ENCODE data around the gene TSC22D2.

TSC22D2 gene

DNA sequence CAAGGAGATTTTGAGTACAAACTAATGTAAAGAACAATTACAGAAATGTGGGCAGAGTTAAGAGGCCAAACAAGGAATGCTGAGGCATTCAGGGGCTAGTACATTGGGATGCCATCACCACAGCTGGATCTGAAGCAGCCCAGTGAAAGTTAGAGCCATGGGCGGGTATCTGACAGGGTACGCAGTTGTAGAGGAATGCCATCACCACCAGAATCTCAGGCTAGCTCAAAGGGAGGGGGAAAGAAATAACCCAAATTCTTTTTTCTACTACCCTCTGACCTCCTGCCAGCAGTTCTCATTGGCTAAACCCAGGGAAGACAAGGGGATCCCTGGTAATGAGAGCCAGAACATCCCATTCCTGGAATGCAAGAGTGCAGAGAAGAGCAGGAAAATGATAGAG, 9.0 kb upstream of the TSC22D2 start:
- Histone ChIP-seq H3K4me1 (ENCODE audit: control insufficient read depth in 5 of 5, insufficient read depth in 5 of 5, low read length in 5 of 5) (no peaks in the 10 kb centered on the region), H3K9ac (ENCODE audit: low read length in 5 of 5) (no peak overlapping the region), H3K9me3 (ENCODE audit: control insufficient read depth in 5 of 5, low read length in 5 of 5) (no peaks in the 10 kb centered on the region), H3K27ac (ENCODE audit: low read depth, low read length) (no peak overlapping the region), H3K27me3 (ENCODE audit: control insufficient read depth in 5 of 5, insufficient read depth in 4 of 5, low read length in 5 of 5) (no peaks in the 10 kb centered on the region), H3K36me3 (ENCODE audit: control insufficient read depth in 5 of 5, insufficient read depth in 5 of 5, low read length in 5 of 5) (no peaks in the 10 kb centered on the region), H3K4me3 (ENCODE audit: low read depth in 1 of 5, low read length in 5 of 5) (no peak overlapping the region)

DNA sequence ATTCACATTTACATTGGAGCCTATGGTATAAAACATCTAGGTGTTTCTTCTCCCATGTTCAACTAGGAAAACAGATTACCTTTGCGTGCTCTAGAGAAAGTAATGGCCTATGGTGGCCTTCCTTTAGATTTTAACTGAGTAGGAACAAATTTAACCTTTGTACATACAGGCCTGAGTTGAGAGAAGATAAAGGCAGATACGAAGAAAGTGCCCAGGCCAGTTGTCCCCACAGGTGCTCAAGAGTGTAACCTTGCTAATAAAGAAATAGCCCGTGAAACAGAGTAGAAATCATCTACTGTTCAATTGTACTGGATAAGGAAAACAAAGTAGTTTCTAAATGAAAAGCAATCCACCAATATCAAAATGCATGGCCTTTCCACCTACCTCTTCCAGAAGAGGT, 6.8 kb upstream of the TSC22D2 start:
- no peak overlapping the region for H3K9ac ChIP-seq (ENCODE audit: low read length in 5 of 5)
- no peaks in the 10 kb centered on the region for H3K9me3 ChIP-seq (ENCODE audit: control insufficient read depth in 5 of 5, low read length in 5 of 5)
- no peaks in the 10 kb centered on the region for H3K27me3 ChIP-seq (ENCODE audit: control insufficient read depth in 5 of 5, insufficient read depth in 4 of 5, low read length in 5 of 5)
- no peak overlapping the region for H3K4me3 ChIP-seq (ENCODE audit: low read depth in 1 of 5, low read length in 5 of 5)
- H3K27ac ChIP-seq (ENCODE audit: low read depth, low read length): no peak overlapping the region
- no peaks in the 10 kb centered on the region for H3K36me3 ChIP-seq (ENCODE audit: control insufficient read depth in 5 of 5, insufficient read depth in 5 of 5, low read length in 5 of 5)
- H3K4me1 ChIP-seq (ENCODE audit: control insufficient read depth in 5 of 5, insufficient read depth in 5 of 5, low read length in 5 of 5): no peaks in the 10 kb centered on the region

DNA sequence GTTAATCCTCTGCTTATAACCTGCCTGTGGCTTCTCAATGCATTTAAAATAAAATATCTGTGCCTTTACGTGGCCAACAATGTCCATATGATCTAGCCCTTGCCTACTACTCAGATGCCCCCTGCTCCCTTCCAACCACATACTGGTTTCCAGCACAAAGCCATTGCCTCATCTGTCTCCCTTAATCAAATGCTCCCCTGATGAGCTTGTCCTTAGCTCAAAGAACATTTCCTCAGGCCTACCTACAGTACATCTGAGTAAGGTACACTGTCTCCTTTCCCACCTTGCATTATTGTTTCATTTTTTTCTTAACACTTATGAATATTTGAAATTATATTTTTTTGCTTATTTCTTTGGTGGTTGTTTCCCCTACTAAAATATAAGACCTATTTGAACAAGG, 5.9 kb upstream of the TSC22D2 start:
- H3K36me3 ChIP-seq (ENCODE audit: control insufficient read depth in 5 of 5, insufficient read depth in 5 of 5, low read length in 5 of 5): no peaks in the 10 kb centered on the region
- H3K27me3 ChIP-seq (ENCODE audit: control insufficient read depth in 5 of 5, insufficient read depth in 4 of 5, low read length in 5 of 5): no peaks in the 10 kb centered on the region
- no peak overlapping the region for H3K9ac ChIP-seq (ENCODE audit: low read length in 5 of 5)
- H3K27ac ChIP-seq (ENCODE audit: low read depth, low read length): no peak overlapping the region
- H3K9me3 ChIP-seq (ENCODE audit: control insufficient read depth in 5 of 5, low read length in 5 of 5): no peaks in the 10 kb centered on the region
- H3K4me3 ChIP-seq (ENCODE audit: low read depth in 1 of 5, low read length in 5 of 5): no peak overlapping the region
- H3K4me1 ChIP-seq (ENCODE audit: control insufficient read depth in 5 of 5, insufficient read depth in 5 of 5, low read length in 5 of 5): peaks cover 0 to 7% (median 3%) of the 10 kb centered on the region in 5 donors

DNA sequence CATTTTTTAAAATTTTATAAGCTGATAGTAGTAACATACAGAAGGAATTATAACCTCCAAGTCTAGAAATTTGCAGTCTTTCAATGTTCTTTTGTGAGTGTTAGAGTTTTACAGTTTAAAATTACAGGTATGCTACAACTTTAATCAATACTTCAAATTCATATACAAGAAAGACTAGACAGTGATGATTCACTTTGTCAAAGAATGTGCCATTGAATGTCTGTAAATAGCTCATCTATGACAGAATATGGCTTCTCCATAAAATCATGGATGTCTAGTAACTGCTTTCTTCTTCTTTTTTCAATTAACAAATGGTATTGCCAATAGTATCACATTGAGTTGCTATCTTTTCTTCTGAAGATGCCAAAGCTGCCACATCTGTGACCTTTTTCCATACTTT, 4.1 kb upstream of the TSC22D2 start:
- no peaks in the 10 kb centered on the region for H3K9me3 ChIP-seq (ENCODE audit: control insufficient read depth in 5 of 5, low read length in 5 of 5)
- no peak overlapping the region for H3K9ac ChIP-seq (ENCODE audit: low read length in 5 of 5)
- peaks cover 0 to 9% (median 5%) of the 10 kb centered on the region in 5 donors for H3K4me1 ChIP-seq (ENCODE audit: control insufficient read depth in 5 of 5, insufficient read depth in 5 of 5, low read length in 5 of 5)
- H3K4me3 ChIP-seq (ENCODE audit: low read depth in 1 of 5, low read length in 5 of 5): no peak overlapping the region
- H3K27me3 ChIP-seq (ENCODE audit: control insufficient read depth in 5 of 5, insufficient read depth in 4 of 5, low read length in 5 of 5): no peaks in the 10 kb centered on the region
- no peak overlapping the region for H3K27ac ChIP-seq (ENCODE audit: low read depth, low read length)
- no peaks in the 10 kb centered on the region for H3K36me3 ChIP-seq (ENCODE audit: control insufficient read depth in 5 of 5, insufficient read depth in 5 of 5, low read length in 5 of 5)

DNA sequence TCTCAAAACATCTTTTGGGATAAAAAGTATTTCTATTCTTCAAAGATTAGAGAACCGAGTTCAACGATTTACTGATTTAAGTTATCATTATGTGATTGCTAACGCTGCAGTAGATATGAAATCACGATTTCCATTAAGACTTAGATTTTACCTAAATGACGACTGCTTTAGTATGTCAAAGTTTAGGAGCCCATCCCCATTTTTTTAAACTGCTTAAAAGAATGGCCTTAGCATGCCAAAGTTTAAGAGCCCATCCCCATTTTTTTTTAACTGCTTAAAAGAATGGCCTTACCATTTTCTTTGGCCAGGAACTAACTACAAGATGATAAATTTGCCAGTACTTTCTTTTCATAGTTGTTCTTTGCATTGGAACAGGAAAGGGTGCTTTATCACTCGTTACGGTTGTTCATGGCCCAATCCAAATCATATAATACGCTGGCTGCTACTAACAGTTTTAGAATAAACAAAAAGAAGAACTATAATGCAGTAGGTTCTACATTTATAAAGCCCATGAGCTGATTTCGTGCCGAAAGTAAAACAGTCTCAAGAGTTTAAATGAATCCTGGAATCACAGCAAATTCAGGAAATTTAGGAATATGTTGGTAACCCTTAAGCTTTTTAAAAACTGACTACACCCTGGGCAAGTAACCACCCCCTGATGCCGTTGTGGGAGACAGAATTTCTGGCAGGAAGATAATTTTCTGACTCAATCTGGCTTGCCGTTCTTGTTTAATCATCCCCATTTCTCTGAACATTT, 869 bp upstream of the TSC22D2 start:
- peak overlapping the region; percentile 62 to 99 (median 84) for H3K4me3 ChIP-seq (ENCODE audit: low read depth in 1 of 5, low read length in 5 of 5)
- peaks cover 0 to 37% (median 15%) of the 10 kb centered on the region in 5 donors for H3K4me1 ChIP-seq (ENCODE audit: control insufficient read depth in 5 of 5, insufficient read depth in 5 of 5, low read length in 5 of 5)
- H3K27me3 ChIP-seq (ENCODE audit: control insufficient read depth in 5 of 5, insufficient read depth in 4 of 5, low read length in 5 of 5): no peaks in the 10 kb centered on the region
- H3K9ac ChIP-seq (ENCODE audit: low read length in 5 of 5): peak overlapping the region; percentile 80 to 98 (median 92)
- no peaks in the 10 kb centered on the region for H3K9me3 ChIP-seq (ENCODE audit: control insufficient read depth in 5 of 5, low read length in 5 of 5)
- H3K36me3 ChIP-seq (ENCODE audit: control insufficient read depth in 5 of 5, insufficient read depth in 5 of 5, low read length in 5 of 5): no peaks in the 10 kb centered on the region
- H3K27ac ChIP-seq (ENCODE audit: low read depth, low read length): peak overlapping the region; percentile 100

DNA sequence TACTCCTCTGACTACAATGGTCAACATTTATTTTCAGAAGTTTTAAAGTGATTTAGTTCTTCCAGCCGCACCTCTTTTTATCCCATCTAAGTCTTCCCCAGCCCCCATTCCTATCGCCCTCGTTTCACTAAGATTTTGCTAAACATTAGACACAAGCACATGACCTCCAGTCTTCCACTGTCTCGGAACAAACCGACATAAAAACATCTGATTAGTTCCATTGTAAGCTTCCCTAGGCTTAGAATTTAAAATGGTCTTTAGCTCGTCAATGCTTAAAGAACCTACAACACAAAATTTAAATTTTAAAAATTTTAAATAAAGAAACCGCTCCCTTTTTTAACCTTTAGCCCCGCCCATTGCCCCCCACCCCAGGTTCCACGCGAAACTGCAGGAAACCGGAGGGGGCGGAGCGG, 284 bp upstream of the TSC22D2 start:
- Histone ChIP-seq H3K36me3 (ENCODE audit: control insufficient read depth in 5 of 5, insufficient read depth in 5 of 5, low read length in 5 of 5) (peaks cover 0 to 2% (median 0%) of the 10 kb centered on the region in 5 donors), H3K4me1 (ENCODE audit: control insufficient read depth in 5 of 5, insufficient read depth in 5 of 5, low read length in 5 of 5) (peaks cover 0 to 43% (median 19%) of the 10 kb centered on the region in 5 donors), H3K9ac (ENCODE audit: low read length in 5 of 5) (peak overlapping the region; percentile 80 to 98 (median 92)), H3K9me3 (ENCODE audit: control insufficient read depth in 5 of 5, low read length in 5 of 5) (no peaks in the 10 kb centered on the region), H3K27me3 (ENCODE audit: control insufficient read depth in 5 of 5, insufficient read depth in 4 of 5, low read length in 5 of 5) (no peaks in the 10 kb centered on the region), H3K27ac (ENCODE audit: low read depth, low read length) (peak overlapping the region; percentile 100), H3K4me3 (ENCODE audit: low read depth in 1 of 5, low read length in 5 of 5) (peak overlapping the region; percentile 73 to 99 (median 84))

DNA sequence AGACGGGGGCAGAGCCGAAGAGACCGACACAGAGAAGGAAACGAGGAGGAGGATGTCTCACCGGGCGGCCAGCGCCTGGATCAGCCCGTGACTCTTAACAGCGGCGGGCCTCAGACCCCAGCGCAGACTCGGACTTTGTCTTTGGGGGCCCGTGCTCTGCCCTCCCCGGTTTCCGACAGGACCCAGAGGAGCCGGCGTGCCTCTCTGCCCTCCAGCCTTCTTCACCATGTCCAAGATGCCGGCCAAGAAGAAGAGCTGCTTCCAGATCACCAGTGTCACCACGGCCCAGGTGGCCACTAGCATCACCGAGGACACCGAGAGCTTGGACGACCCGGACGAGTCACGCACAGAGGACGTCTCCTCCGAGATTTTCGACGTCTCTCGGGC, 1.0 kb downstream of the TSC22D2 start:
- peak overlapping the region; percentile 100 for H3K27ac ChIP-seq (ENCODE audit: low read depth, low read length)
- H3K36me3 ChIP-seq (ENCODE audit: control insufficient read depth in 5 of 5, insufficient read depth in 5 of 5, low read length in 5 of 5): peaks cover 0 to 6% (median 0%) of the 10 kb centered on the region in 5 donors
- no peaks in the 10 kb centered on the region for H3K9me3 ChIP-seq (ENCODE audit: control insufficient read depth in 5 of 5, low read length in 5 of 5)
- no peaks in the 10 kb centered on the region for H3K27me3 ChIP-seq (ENCODE audit: control insufficient read depth in 5 of 5, insufficient read depth in 4 of 5, low read length in 5 of 5)
- peak overlapping the region; percentile 73 to 99 (median 87) for H3K4me3 ChIP-seq (ENCODE audit: low read depth in 1 of 5, low read length in 5 of 5)
- peaks cover 0 to 51% (median 29%) of the 10 kb centered on the region in 5 donors for H3K4me1 ChIP-seq (ENCODE audit: control insufficient read depth in 5 of 5, insufficient read depth in 5 of 5, low read length in 5 of 5)
- peak overlapping the region; percentile 90 to 99 (median 98) for H3K9ac ChIP-seq (ENCODE audit: low read length in 5 of 5)

DNA sequence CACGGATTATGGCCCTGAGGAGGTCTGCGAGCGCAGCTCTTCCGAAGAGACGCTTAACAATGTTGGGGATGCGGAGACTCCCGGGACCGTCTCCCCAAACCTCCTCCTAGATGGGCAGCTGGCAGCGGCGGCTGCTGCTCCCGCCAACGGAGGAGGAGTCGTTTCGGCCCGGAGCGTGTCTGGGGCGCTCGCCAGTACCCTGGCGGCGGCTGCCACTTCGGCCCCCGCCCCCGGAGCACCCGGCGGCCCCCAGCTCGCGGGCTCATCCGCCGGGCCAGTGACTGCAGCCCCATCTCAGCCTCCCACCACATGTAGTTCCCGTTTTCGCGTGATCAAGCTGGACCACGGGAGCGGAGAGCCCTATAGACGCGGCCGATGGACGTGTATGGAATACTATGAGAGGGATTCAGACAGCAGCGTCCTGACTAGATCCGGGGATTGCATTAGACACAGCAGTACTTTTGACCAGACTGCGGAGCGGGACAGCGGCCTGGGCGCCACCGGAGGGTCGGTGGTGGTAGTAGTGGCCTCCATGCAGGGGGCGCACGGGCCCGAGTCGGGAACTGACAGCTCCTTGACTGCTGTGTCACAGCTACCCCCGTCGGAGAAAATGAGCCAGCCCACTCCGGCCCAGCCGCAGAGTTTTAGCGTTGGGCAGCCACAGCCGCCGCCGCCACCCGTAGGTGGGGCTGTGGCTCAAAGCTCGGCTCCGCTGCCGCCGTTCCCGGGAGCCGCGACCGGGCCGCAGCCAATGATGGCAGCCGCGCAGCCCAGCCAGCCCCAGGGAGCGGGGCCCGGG, 1.6 kb downstream of the TSC22D2 start:
- Histone ChIP-seq H3K27ac (ENCODE audit: low read depth, low read length) (peak overlapping the region; percentile 100), H3K4me3 (ENCODE audit: low read depth in 1 of 5, low read length in 5 of 5) (peak overlapping the region; percentile 73 to 99 (median 91)), H3K27me3 (ENCODE audit: control insufficient read depth in 5 of 5, insufficient read depth in 4 of 5, low read length in 5 of 5) (no peaks in the 10 kb centered on the region), H3K36me3 (ENCODE audit: control insufficient read depth in 5 of 5, insufficient read depth in 5 of 5, low read length in 5 of 5) (peaks cover 0 to 6% (median 0%) of the 10 kb centered on the region in 5 donors), H3K9ac (ENCODE audit: low read length in 5 of 5) (peak overlapping the region; percentile 90 to 99 (median 98)), H3K9me3 (ENCODE audit: control insufficient read depth in 5 of 5, low read length in 5 of 5) (no peaks in the 10 kb centered on the region), H3K4me1 (ENCODE audit: control insufficient read depth in 5 of 5, insufficient read depth in 5 of 5, low read length in 5 of 5) (peaks cover 0 to 55% (median 34%) of the 10 kb centered on the region in 5 donors)

DNA sequence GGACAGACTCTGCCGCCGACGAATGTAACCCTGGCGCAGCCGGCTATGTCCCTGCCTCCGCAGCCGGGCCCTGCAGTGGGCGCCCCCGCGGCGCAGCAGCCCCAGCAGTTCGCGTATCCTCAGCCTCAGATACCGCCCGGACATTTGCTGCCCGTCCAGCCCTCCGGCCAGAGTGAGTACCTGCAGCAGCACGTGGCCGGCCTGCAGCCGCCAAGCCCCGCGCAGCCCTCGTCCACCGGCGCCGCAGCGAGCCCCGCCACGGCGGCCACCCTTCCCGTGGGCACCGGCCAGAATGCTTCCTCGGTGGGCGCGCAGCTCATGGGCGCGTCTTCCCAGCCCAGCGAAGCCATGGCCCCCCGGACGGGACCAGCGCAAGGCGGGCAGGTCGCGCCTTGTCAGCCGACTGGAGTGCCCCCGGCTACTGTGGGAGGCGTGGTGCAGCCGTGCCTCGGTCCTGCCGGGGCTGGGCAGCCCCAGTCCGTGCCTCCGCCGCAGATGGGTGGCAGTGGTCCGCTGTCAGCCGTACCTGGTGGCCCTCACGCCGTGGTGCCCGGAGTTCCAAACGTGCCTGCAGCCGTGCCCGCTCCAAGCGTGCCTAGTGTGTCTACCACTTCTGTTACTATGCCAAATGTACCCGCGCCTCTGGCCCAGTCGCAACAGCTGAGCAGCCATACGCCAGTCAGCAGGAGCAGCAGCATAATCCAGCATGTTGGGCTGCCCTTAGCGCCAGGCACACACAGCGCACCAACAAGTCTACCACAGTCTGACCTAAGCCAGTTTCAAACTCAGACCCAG, 2.4 kb downstream of the TSC22D2 start:
- Histone ChIP-seq H3K9ac (ENCODE audit: low read length in 5 of 5) (peak overlapping the region; percentile 90 to 99 (median 96)), H3K4me3 (ENCODE audit: low read depth in 1 of 5, low read length in 5 of 5) (peak overlapping the region; percentile 73 to 99 (median 95)), H3K4me1 (ENCODE audit: control insufficient read depth in 5 of 5, insufficient read depth in 5 of 5, low read length in 5 of 5) (peaks cover 0 to 59% (median 42%) of the 10 kb centered on the region in 5 donors), H3K36me3 (ENCODE audit: control insufficient read depth in 5 of 5, insufficient read depth in 5 of 5, low read length in 5 of 5) (peaks cover 0 to 6% (median 0%) of the 10 kb centered on the region in 5 donors), H3K27ac (ENCODE audit: low read depth, low read length) (peak overlapping the region; percentile 100), H3K27me3 (ENCODE audit: control insufficient read depth in 5 of 5, insufficient read depth in 4 of 5, low read length in 5 of 5) (no peaks in the 10 kb centered on the region), H3K9me3 (ENCODE audit: control insufficient read depth in 5 of 5, low read length in 5 of 5) (no peaks in the 10 kb centered on the region)

Measured in subcutaneous abdominal adipose tissue (tissue), 5 donors.